Measurements from ENCODE around the gene ABCC1. TPM values are rescaled to one million over a fixed set of nuclear protein-coding genes. Genes with fewer than 3 reads are reported as not detected.

Gene ABCC1
- total and polyA plus RNA-seq, 2 experiments from 2014 or later, result 7.0 to 9.3 TPM

GRCh38 chr16:15958703-15959348, 9.4 kb downstream of the ABCC1 start:
- no peak for DNase-seq (ENCODE audit: low spot score)
- Histone ChIP-seq H4K20me1 (ENCODE audit: insufficient read depth, poor library complexity, severe bottlenecking) (no peaks in the 10 kb centered on the region), H2AFZ (no peak overlapping the region), H3K36me3 (replicated peaks; ENCODE audit: insufficient read depth, low read depth) (no peaks in the 10 kb centered on the region), H3K79me2 (peaks cover 66% of the 10 kb centered on the region), H3K4me1 (ENCODE audit: insufficient read depth) (no peaks in the 10 kb centered on the region), H3K4me3 (no peak overlapping the region), H3K9me3 (ENCODE audit: low read depth) (no peaks in the 10 kb centered on the region), H3K4me2 (no peak overlapping the region), H3K27ac (no peak overlapping the region), H3K9me2 (replicated peaks; ENCODE audit: insufficient read depth) (no peaks in the 10 kb centered on the region), H3K27me3 (no peaks in the 10 kb centered on the region)
- TF ChIP-seq EZH2 (IDR thresholded peaks at IDR 0.05; ENCODE audit: borderline replicate concordance) (no peak), EZH2phosphoT487 (IDR thresholded peaks at IDR 0.05; ENCODE audit: low read depth, severe bottlenecking, unreplicated experiment) (no peak), CTCF (IDR thresholded peaks at IDR 0.05; ENCODE audit: poor library complexity) (no peak)
- 82% methylated on average over 9 of the region's 9 CpGs for WGBS (ENCODE audit: low lambda C conversion rate, missing lambda C conversion rate)

GRCh38 chr16:15960124-15960971, 10.9 kb downstream of the ABCC1 start:
- no peaks in the 10 kb centered on the region for H3K4me1 ChIP-seq (ENCODE audit: insufficient read depth)
- H3K27ac ChIP-seq, result no peak overlapping the region
- H3K79me2 ChIP-seq, result peaks cover 68% of the 10 kb centered on the region
- no peaks in the 10 kb centered on the region for H4K20me1 ChIP-seq (ENCODE audit: insufficient read depth, poor library complexity, severe bottlenecking)
- H3K9me3 ChIP-seq (ENCODE audit: low read depth), result no peaks in the 10 kb centered on the region
- WGBS (ENCODE audit: low lambda C conversion rate, missing lambda C conversion rate), result 92% methylated on average over 12 of the region's 12 CpGs
- H2AFZ ChIP-seq, result no peak overlapping the region
- TF ChIP-seq EZH2phosphoT487 (IDR thresholded peaks at IDR 0.05; ENCODE audit: low read depth, severe bottlenecking, unreplicated experiment) (no peak), CTCF (IDR thresholded peaks at IDR 0.05; ENCODE audit: poor library complexity) (no peak), EZH2 (IDR thresholded peaks at IDR 0.05; ENCODE audit: borderline replicate concordance) (no peak)
- H3K9me2 ChIP-seq (replicated peaks; ENCODE audit: insufficient read depth), result no peaks in the 10 kb centered on the region
- no peaks in the 10 kb centered on the region for H3K27me3 ChIP-seq
- no peak overlapping the region for H3K4me2 ChIP-seq
- no peak for DNase-seq (ENCODE audit: low spot score)
- no peaks in the 10 kb centered on the region for H3K36me3 ChIP-seq (replicated peaks; ENCODE audit: insufficient read depth, low read depth)
- no peak overlapping the region for H3K4me3 ChIP-seq

- no peaks in the 10 kb centered on the region for H3K4me1 ChIP-seq (ENCODE audit: insufficient read depth)
- no peak overlapping the region for H2AFZ ChIP-seq
- no peak overlapping the region for H3K27ac ChIP-seq
- peaks cover 68% of the 10 kb centered on the region for H3K79me2 ChIP-seq
- no peaks in the 10 kb centered on the region for H3K27me3 ChIP-seq
- WGBS (ENCODE audit: low lambda C conversion rate, missing lambda C conversion rate), result 78% methylated on average over 5 of the region's 5 CpGs
- H4K20me1 ChIP-seq (ENCODE audit: insufficient read depth, poor library complexity, severe bottlenecking), result peaks cover 3% of the 10 kb centered on the region
- no peak for DNase-seq (ENCODE audit: low spot score)
- H3K4me3 ChIP-seq, result no peak overlapping the region
- H3K4me2 ChIP-seq, result no peak overlapping the region
- no peaks in the 10 kb centered on the region for H3K36me3 ChIP-seq (replicated peaks; ENCODE audit: insufficient read depth, low read depth)
- TF ChIP-seq CTCF (IDR thresholded peaks at IDR 0.05; ENCODE audit: poor library complexity) (no peak), EZH2 (IDR thresholded peaks at IDR 0.05; ENCODE audit: borderline replicate concordance) (no peak), EZH2phosphoT487 (IDR thresholded peaks at IDR 0.05; ENCODE audit: low read depth, severe bottlenecking, unreplicated experiment) (no peak)
- H3K9me3 ChIP-seq (ENCODE audit: low read depth), result no peaks in the 10 kb centered on the region
- no peaks in the 10 kb centered on the region for H3K9me2 ChIP-seq (replicated peaks; ENCODE audit: insufficient read depth)
Observed at GRCh38 chr16:15961060-15961511, 11.7 kb downstream of the ABCC1 start.
